HepG2 (cell line): ENCODE results near the gene WDR18. TPM values are rescaled to one million over a fixed set of nuclear protein-coding genes. Genes with fewer than 3 reads are reported as not detected.

Experiments used
- ATRX ChIP-seq: sonication (generic); formaldehyde crosslinking; IDR thresholded peaks from 2 replicates; pipeline ENCODE4 v1.4.0; 2020; ENCODE audit warnings: missing genetic modification reagents, borderline replicate concordance
- CBX2 ChIP-seq, 2 experiments: fragments of 200-600 bp in 1 of 2; sonication (generic); formaldehyde crosslinking in 1 of 2; IDR thresholded peaks; 2 replicates each; pipeline versions ENCODE4 v1.7.0 to v1.8.1; 2018 to 2022; ENCODE audit warnings: low read depth in 2 of 2, low read length in 1 of 2, mild to moderate bottlenecking in 1 of 2, missing genetic modification reagents in 1 of 2
- RFX5 ChIP-seq: IDR thresholded peaks from 2 replicates; pipeline ENCODE4 v1.6.1; 2011; ENCODE audit warnings: low read depth, low read length, improper control_type of control experiment
- TRIM24 ChIP-seq: sonication (generic); formaldehyde crosslinking; IDR thresholded peaks from 2 replicates; pipeline ENCODE4 v1.8.0; 2022; ENCODE audit warnings: mild to moderate bottlenecking, missing genetic modification reagents
- ZNF326 ChIP-seq: sonication (generic); formaldehyde crosslinking; IDR thresholded peaks from 2 replicates; pipeline ENCODE4 v1.4.0; 2020; ENCODE audit warnings: missing genetic modification reagents, borderline replicate concordance
- ZNF749 ChIP-seq: sonication (generic); formaldehyde crosslinking; IDR thresholded peaks from 2 replicates; pipeline ENCODE4 v1.8.0; 2022; ENCODE audit warnings: mild to moderate bottlenecking, missing genetic modification reagents, moderate library complexity, borderline replicate concordance
- polyA plus RNA-seq, 8 experiments: library from polyadenylated mRNA; depleted of rRNA in 3 of 8; stranded (reverse) in 7 of 8; unstranded in 1 of 8; fragments of >200 nt; fragmentation: Illumina TruSeq in 4 of 8; extraction: Trizol in 4 of 8; gene quantifications; 2 replicates each; pipeline versions ENCODE4 v1.2.1 to v1.2.3, GENCODE V29; 2011 to 2016; ENCODE audit warnings: low read depth in 4 of 8, missing spikeins in 1 of 8, mixed read lengths in 1 of 8; ENCODE audit not compliant: insufficient read depth in 1 of 8
- total RNA-seq, 5 experiments: library from RNA; depleted of rRNA; stranded (reverse); fragments of >200 nt; fragmentation: Illumina TruSeq; extraction: Trizol; gene quantifications; 2 replicates each; pipeline ENCODE4 v1.2.3, GENCODE V29; 2016; ENCODE audit warnings: low read depth in 1 of 5
- TF ChIP-seq, protein P1 (sequence below): sonication (generic); formaldehyde crosslinking; IDR thresholded peaks from 2 replicates; pipeline ENCODE4 v1.4.0; 2020; ENCODE audit warnings: missing genetic modification reagents, borderline replicate concordance
- TF ChIP-seq, protein P2 (sequence below): sonication (generic); formaldehyde crosslinking; IDR thresholded peaks from 2 replicates; pipeline ENCODE4 v1.4.0; 2020; ENCODE audit warnings: missing genetic modification reagents
- TF ChIP-seq, protein P3 (sequence below): sonication (generic); formaldehyde crosslinking; IDR thresholded peaks from 2 replicates; pipeline ENCODE4 v1.5.0; 2020; ENCODE audit warnings: mild to moderate bottlenecking, missing genetic modification reagents
- TF ChIP-seq, protein P4 (sequence below): sonication (generic); formaldehyde crosslinking; IDR thresholded peaks from 2 replicates; pipeline ENCODE4 v1.5.0; 2020; ENCODE audit warnings: missing genetic modification reagents
- TF ChIP-seq, protein P5 (sequence below): sonication (generic); formaldehyde crosslinking; IDR thresholded peaks from 2 replicates; pipeline ENCODE4 v1.8.1; 2023; ENCODE audit warnings: mild to moderate bottlenecking, missing genetic modification reagents
- TF ChIP-seq, protein P6 (sequence below): sonication (generic); formaldehyde crosslinking; IDR thresholded peaks from 2 replicates; pipeline ENCODE4 v1.5.0; 2020; ENCODE audit warnings: missing genetic modification reagents
- TF ChIP-seq, protein P7 (sequence below): sonication (generic); formaldehyde crosslinking; IDR thresholded peaks from 2 replicates; pipeline ENCODE4 v1.8.0; 2022; ENCODE audit warnings: mild to moderate bottlenecking, missing genetic modification reagents, moderate library complexity
- TF ChIP-seq, protein P8 (sequence below): IDR thresholded peaks from 2 replicates; pipeline ENCODE4 v1.6.1; 2018; ENCODE audit warnings: missing genetic modification reagents

WDR18 gene
- total and polyA plus RNA-seq, 2 of the 13 experiments (the other 11 are each of a cell fraction or from before 2014, with no cell fraction given): 36.4 to 47.6 TPM

DNA sequence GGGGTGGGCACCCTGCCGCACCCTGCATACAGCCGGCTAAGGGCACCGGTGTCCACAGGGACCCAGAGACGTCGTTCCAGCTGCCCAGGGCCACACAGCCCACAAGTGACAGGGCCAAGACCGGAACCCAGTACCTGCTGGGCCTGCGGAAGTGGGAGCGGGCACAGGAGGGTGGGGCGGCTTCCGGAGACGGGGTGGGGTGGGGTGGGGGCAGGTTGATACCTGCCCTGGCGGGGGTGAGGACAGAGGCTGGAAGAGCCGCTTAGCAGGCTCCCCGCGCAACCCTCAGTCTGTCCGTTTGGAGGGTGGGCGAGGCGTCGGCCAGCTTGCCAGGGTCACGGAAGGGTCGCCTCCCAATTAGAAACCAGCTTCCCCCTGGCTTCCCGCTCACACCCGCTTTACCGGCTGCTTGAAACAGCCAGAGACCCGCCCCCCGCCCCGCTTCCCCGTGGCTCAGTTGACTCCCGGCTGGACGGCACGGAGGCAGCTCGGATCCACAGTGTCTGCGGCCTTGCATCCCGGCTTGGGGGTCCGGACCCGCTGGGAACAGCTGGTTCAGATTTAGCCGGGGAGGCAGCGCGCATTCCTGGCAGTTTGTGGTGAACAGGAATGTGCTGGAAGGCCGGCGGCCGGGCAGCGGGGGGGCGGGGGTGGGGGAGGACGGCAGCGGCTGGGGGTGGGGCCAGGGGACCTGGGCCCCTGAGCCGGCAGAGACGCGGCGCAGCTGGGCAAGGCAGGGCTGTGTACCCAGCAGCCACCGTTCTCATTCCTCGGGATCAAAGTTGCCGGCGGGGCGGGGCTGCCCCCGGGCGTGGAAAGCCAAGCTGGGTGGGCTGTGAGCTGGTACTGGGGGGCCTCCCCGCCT is 44.1 kb downstream of the WDR18 start (continued):
- no peak for TF ChIP-seq ATRX (CRISPR knock-in tag)
- TF ChIP-seq ZNF749 (CRISPR knock-in tag): no peak
- TF ChIP-seq ZNF326 (CRISPR knock-in tag): no peak
- TF ChIP-seq, protein P1, sequence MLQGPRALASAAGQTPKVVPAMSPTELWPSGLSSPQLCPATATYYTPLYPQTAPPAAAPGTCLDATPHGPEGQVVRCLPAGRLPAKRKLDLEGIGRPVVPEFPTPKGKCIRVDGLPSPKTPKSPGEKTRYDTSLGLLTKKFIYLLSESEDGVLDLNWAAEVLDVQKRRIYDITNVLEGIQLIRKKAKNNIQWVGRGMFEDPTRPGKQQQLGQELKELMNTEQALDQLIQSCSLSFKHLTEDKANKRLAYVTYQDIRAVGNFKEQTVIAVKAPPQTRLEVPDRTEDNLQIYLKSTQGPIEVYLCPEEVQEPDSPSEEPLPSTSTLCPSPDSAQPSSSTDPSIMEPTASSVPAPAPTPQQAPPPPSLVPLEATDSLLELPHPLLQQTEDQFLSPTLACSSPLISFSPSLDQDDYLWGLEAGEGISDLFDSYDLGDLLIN (CRISPR knock-in tag): no peak
- TF ChIP-seq, protein P2, sequence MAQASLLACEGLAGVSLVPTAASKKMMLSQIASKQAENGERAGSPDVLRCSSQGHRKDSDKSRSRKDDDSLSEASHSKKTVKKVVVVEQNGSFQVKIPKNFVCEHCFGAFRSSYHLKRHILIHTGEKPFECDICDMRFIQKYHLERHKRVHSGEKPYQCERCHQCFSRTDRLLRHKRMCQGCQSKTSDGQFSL (CRISPR knock-in tag): peak; percentile 49; the same call in 1 of the 2 replicates
- no peak for TF ChIP-seq CBX2 (IDR thresholded peaks at IDR 0.05; ENCODE audit: low read depth, low read length)
- TF ChIP-seq CBX2 (CRISPR knock-in tag; IDR thresholded peaks at IDR 0.05; ENCODE audit: low read depth): no peak
- TF ChIP-seq, protein P3, sequence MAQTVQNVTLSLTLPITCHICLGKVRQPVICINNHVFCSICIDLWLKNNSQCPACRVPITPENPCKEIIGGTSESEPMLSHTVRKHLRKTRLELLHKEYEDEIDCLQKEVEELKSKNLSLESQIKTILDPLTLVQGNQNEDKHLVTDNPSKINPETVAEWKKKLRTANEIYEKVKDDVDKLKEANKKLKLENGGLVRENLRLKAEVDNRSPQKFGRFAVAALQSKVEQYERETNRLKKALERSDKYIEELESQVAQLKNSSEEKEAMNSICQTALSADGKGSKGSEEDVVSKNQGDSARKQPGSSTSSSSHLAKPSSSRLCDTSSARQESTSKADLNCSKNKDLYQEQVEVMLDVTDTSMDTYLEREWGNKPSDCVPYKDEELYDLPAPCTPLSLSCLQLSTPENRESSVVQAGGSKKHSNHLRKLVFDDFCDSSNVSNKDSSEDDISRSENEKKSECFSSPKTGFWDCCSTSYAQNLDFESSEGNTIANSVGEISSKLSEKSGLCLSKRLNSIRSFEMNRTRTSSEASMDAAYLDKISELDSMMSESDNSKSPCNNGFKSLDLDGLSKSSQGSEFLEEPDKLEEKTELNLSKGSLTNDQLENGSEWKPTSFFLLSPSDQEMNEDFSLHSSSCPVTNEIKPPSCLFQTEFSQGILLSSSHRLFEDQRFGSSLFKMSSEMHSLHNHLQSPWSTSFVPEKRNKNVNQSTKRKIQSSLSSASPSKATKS (CRISPR knock-in tag): no peak
- TF ChIP-seq, protein P4, sequence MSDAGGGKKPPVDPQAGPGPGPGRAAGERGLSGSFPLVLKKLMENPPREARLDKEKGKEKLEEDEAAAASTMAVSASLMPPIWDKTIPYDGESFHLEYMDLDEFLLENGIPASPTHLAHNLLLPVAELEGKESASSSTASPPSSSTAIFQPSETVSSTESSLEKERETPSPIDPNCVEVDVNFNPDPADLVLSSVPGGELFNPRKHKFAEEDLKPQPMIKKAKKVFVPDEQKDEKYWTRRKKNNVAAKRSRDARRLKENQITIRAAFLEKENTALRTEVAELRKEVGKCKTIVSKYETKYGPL (CRISPR knock-in tag): no peak
- TF ChIP-seq TRIM24 (CRISPR knock-in tag): no peak
- TF ChIP-seq, protein P5, sequence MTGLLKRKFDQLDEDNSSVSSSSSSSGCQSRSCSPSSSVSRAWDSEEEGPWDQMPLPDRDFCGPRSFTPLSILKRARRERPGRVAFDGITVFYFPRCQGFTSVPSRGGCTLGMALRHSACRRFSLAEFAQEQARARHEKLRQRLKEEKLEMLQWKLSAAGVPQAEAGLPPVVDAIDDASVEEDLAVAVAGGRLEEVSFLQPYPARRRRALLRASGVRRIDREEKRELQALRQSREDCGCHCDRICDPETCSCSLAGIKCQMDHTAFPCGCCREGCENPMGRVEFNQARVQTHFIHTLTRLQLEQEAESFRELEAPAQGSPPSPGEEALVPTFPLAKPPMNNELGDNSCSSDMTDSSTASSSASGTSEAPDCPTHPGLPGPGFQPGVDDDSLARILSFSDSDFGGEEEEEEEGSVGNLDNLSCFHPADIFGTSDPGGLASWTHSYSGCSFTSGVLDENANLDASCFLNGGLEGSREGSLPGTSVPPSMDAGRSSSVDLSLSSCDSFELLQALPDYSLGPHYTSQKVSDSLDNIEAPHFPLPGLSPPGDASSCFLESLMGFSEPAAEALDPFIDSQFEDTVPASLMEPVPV (CRISPR knock-in tag): no peak
- TF ChIP-seq, protein P6, sequence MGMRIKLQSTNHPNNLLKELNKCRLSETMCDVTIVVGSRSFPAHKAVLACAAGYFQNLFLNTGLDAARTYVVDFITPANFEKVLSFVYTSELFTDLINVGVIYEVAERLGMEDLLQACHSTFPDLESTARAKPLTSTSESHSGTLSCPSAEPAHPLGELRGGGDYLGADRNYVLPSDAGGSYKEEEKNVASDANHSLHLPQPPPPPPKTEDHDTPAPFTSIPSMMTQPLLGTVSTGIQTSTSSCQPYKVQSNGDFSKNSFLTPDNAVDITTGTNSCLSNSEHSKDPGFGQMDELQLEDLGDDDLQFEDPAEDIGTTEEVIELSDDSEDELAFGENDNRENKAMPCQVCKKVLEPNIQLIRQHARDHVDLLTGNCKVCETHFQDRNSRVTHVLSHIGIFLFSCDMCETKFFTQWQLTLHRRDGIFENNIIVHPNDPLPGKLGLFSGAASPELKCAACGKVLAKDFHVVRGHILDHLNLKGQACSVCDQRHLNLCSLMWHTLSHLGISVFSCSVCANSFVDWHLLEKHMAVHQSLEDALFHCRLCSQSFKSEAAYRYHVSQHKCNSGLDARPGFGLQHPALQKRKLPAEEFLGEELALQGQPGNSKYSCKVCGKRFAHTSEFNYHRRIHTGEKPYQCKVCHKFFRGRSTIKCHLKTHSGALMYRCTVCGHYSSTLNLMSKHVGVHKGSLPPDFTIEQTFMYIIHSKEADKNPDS: no peak
- TF ChIP-seq RFX5: no peak
- TF ChIP-seq, protein P7, sequence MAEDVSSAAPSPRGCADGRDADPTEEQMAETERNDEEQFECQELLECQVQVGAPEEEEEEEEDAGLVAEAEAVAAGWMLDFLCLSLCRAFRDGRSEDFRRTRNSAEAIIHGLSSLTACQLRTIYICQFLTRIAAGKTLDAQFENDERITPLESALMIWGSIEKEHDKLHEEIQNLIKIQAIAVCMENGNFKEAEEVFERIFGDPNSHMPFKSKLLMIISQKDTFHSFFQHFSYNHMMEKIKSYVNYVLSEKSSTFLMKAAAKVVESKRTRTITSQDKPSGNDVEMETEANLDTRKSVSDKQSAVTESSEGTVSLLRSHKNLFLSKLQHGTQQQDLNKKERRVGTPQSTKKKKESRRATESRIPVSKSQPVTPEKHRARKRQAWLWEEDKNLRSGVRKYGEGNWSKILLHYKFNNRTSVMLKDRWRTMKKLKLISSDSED (CRISPR knock-in tag): no peak
- TF ChIP-seq, protein P8, sequence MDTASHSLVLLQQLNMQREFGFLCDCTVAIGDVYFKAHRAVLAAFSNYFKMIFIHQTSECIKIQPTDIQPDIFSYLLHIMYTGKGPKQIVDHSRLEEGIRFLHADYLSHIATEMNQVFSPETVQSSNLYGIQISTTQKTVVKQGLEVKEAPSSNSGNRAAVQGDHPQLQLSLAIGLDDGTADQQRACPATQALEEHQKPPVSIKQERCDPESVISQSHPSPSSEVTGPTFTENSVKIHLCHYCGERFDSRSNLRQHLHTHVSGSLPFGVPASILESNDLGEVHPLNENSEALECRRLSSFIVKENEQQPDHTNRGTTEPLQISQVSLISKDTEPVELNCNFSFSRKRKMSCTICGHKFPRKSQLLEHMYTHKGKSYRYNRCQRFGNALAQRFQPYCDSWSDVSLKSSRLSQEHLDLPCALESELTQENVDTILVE (CRISPR knock-in tag): no peak
